PFSK-1 (cell line): ENCODE measurements around the gene MOAP1.

Experiments
- POLR2AphosphoS5 ChIP-seq: IDR thresholded peaks from 2 replicates; pipeline ENCODE4 v1.6.1; 2012; ENCODE audit warnings: low read depth, mild to moderate bottlenecking, control low read depth, low read length, moderate library complexity
- SIN3A ChIP-seq: IDR thresholded peaks from 2 replicates; pipeline ENCODE4 v1.6.1; 2012; ENCODE audit warnings: mild to moderate bottlenecking, low read length, moderate library complexity, borderline replicate concordance; ENCODE audit not compliant: insufficient read depth
- TAF1 ChIP-seq: IDR thresholded peaks from 2 replicates; pipeline ENCODE4 v1.6.1; 2012; ENCODE audit warnings: low read length, control low read depth, borderline replicate concordance; ENCODE audit not compliant: insufficient read depth
- TF ChIP-seq, protein P1 (sequence below), 2 experiments: IDR thresholded peaks; 2 replicates each; pipeline versions ENCODE4 v1.6.1 to v1.8.0; 2011 to 2012; ENCODE audit warnings: low read depth in 2 of 2, low read length in 2 of 2, control low read depth in 1 of 2, inconsistent platforms in 1 of 2, mild to moderate bottlenecking in 1 of 2, moderate library complexity in 1 of 2; ENCODE audit not compliant: insufficient read depth in 1 of 2

DNA sequence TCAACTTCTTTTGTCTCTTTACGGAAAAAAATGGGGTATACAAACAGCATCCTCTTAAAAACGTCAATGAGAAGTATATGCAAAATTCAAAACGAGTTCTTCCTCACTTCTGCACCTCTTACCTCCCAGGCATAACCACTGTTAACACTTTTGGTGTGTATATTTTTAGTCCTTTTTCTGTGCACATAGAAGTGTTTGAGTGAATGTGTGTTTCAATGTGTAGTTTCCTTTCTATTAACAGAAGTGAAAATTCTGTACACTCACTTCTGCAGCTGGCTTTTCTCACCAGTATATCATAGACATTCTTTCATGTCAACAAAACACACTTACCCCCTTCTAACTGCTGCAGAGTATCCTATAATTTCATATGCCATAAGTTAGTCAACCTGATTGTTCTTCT lies 27.7 kb upstream of the MOAP1 start:
- TF ChIP-seq SIN3A (no peak), TAF1 (no peak), POLR2AphosphoS5 (no peak)
- TF ChIP-seq, protein P1, sequence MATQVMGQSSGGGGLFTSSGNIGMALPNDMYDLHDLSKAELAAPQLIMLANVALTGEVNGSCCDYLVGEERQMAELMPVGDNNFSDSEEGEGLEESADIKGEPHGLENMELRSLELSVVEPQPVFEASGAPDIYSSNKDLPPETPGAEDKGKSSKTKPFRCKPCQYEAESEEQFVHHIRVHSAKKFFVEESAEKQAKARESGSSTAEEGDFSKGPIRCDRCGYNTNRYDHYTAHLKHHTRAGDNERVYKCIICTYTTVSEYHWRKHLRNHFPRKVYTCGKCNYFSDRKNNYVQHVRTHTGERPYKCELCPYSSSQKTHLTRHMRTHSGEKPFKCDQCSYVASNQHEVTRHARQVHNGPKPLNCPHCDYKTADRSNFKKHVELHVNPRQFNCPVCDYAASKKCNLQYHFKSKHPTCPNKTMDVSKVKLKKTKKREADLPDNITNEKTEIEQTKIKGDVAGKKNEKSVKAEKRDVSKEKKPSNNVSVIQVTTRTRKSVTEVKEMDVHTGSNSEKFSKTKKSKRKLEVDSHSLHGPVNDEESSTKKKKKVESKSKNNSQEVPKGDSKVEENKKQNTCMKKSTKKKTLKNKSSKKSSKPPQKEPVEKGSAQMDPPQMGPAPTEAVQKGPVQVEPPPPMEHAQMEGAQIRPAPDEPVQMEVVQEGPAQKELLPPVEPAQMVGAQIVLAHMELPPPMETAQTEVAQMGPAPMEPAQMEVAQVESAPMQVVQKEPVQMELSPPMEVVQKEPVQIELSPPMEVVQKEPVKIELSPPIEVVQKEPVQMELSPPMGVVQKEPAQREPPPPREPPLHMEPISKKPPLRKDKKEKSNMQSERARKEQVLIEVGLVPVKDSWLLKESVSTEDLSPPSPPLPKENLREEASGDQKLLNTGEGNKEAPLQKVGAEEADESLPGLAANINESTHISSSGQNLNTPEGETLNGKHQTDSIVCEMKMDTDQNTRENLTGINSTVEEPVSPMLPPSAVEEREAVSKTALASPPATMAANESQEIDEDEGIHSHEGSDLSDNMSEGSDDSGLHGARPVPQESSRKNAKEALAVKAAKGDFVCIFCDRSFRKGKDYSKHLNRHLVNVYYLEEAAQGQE (IDR thresholded peaks at IDR 0.05; ENCODE audit: insufficient read depth in 1 of 2, low read depth in 2 of 2, low read length in 2 of 2) = no peak
